HG02610 (cell line): ENCODE results near the gene RANBP17.

Experiments
- ATAC-seq: cut with Tn5 transposase; IDR thresholded peaks from one replicate; pipeline ENCODE4 v1.9.1; 2021; ENCODE audit warnings: mild to moderate bottlenecking, moderate library complexity; ENCODE audit not compliant: unreplicated experiment

Gene RANBP17

GRCh38 chr5:171080186-171080938 lies 218.5 kb downstream of the RANBP17 start:
- ATAC-seq, result no peak

- no peak for ATAC-seq
Observed at GRCh38 chr5:171081319-171081718, 219.5 kb downstream of the RANBP17 start.

GRCh38 chr5:171092194-171092593 lies 230.4 kb downstream of the RANBP17 start:
- ATAC-seq, result no peak

GRCh38 chr5:171093598-171093997 lies 231.8 kb downstream of the RANBP17 start:
- no peak for ATAC-seq

DNA sequence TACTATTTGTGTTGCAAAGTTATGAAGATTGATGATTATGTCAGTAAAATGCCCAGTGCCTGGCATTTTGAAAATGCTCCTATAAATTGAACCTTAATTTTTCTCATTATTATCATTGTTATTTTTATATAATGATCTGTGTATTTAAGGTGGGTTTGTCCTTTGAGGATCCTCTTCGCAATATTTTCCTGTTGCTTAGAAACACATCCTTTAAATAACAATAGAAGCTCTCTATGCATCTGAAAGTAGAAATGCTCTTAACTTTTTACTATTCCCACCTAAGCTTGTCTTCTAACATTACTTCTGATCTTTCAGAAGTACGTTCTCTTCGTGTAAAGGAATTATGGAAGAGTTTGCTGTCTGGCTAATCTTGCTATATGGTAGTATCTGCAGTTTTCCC lies 232.5 kb downstream of the RANBP17 start:
- no peak for ATAC-seq

DNA sequence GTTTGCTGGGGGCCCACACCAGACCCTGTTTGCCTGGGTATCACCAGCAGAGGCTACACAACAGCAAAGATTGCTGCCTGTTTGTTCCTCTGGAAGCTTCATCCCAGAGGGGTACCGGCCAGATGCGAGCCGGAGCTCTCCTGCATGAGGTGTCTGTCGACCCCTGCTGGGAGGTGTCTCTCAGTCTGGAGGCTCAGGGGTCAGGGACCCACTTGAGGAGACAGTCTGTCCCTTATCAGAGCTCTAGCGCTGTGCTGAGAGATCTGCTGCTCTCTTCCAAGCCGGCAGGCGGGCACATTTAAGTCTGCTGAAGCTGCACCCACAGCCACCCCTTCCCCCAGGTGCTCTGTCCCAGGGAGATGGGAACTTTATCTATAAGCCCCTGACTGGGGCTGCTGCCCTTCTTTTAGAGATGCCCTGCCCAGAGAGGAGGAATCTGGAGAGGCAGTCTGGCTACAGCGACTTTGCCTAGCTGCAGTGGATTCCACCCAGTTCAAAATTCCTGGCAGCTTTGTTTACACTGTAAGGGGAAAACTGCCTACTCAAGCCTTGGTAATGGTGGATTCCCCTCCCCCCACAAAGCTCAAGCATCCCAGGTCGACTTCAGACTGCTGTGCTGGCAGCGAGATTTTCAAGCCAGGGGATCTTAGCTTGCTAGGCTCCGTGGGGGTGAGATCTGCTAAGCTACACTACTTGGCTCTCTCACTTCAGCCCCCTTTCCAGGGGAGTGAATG lies 241.2 kb downstream of the RANBP17 start:
- ATAC-seq, result no peak

DNA sequence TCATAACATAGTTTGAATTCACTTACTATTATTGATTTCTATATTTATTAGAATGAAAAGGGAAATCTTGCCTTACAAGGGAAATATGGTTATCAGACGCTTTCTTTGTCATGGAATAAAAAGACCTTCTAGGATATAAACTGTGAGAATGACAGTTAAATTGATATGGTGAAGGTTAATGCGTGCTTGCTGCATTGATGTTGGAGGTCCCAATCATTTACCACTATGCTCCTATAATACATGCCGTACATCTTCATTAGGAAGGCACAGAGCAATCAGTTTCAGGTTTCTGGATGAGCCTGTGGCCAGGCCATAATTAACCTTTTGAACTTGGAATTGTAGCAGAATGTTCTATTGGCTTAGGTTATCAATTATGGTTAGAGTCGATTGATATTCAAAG lies 245.9 kb downstream of the RANBP17 start:
- ATAC-seq, result no peak

DNA sequence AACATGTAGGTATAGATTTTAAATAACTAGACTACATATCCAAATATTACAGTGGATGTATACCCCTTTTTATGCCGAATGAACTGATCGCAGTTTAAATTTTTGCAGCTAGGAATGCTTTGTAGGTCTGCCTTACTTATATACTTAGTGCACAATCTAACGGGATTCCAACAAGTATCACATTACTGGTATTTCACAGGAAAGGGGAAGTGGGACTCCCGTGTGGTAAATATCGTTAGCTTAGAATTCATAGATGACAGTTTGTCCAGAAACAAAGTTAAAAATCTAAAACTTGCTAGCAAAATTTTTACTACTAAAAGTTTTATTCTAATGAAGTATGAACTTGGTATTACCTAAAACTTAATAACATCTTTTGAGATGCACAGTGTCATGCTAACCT lies 253.7 kb downstream of the RANBP17 start:
- no peak for ATAC-seq

GRCh38 chr5:171116719-171117118 lies 254.9 kb downstream of the RANBP17 start:
- no peak for ATAC-seq

- no peak for ATAC-seq
Observed at GRCh38 chr5:171120986-171121622, 259.3 kb downstream of the RANBP17 start.

- ATAC-seq, result no peak
Observed at GRCh38 chr5:171121638-171122037, 259.8 kb downstream of the RANBP17 start.

DNA sequence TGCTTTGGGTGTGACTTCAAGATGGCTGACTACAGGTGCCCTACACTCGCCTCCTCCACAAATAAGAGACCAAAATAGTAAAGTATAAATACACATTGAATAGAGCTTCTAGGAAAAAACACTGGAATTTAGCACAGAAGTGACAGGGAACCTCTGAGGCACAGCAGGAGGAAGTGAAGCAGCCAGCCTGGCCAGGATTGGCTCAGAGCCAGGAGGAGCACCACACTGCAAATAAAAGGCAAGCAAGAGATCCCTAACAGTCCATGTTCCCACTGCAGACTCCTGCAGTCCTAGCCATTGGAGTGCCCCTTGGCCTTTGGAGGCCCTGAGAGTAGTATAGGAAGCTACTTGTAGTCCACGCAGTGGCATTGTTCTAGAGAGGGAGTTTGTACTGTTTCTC lies 260.6 kb downstream of the RANBP17 start:
- no peak for ATAC-seq

DNA sequence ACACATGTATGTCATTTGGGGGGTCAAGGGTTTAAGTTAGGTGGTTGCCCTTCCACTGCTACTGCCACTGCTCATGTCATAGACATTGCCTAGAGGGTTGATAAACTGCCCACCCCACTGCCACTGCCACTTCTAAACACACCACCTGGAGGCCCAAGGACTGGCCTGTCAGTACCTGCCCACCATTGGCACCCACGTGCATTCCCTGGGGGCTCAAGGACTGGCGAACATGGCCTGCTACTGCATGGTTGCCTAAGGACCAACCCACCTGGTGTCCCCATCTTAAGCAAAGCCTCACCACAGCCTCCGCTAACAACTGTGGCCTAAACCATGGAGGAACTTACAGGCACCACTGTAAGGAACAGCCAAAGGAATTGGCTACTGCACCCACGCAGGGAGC lies 261.6 kb downstream of the RANBP17 start:
- no peak for ATAC-seq

DNA sequence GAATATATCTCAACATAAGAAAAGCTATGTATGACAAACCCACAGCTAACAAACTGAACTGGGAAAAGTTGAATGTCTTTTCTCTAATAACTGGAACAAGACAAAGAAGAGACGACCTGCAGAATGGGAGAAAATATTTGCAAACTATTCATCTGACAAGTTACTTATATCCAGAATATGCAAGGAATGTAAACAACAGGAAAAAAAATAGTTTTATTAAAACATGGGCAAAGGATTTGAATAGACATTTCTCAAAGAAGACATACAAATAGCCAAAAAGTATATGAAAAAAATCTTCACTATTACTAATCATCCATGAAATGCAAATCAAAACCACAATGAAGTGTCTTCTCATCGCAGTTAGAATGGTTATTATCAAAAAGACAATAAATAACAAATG lies 265.5 kb downstream of the RANBP17 start:
- ATAC-seq, result no peak

DNA sequence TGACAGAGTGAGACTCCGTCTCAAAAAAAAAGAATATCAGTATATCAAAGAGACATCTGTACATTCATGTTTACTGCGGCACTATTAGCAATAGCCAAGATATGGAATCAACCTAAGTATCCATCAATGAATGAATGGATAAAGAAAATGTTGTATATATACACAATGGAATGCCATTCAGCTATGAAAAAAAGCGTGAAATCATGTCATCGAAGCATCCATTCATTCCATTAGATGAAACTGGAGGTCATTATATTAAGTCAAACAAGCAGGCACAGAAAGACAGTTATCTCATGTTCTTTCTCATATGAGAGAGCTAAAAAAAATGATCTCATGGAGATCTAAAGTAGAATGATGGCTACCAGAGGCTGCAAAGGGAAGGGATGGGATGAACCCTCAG lies 266.3 kb downstream of the RANBP17 start:
- ATAC-seq, result no peak

- no peak for ATAC-seq
Observed at GRCh38 chr5:171129308-171129707, 267.5 kb downstream of the RANBP17 start.

- no peak for ATAC-seq
Observed at GRCh38 chr5:171131497-171131896, 269.7 kb downstream of the RANBP17 start.

DNA sequence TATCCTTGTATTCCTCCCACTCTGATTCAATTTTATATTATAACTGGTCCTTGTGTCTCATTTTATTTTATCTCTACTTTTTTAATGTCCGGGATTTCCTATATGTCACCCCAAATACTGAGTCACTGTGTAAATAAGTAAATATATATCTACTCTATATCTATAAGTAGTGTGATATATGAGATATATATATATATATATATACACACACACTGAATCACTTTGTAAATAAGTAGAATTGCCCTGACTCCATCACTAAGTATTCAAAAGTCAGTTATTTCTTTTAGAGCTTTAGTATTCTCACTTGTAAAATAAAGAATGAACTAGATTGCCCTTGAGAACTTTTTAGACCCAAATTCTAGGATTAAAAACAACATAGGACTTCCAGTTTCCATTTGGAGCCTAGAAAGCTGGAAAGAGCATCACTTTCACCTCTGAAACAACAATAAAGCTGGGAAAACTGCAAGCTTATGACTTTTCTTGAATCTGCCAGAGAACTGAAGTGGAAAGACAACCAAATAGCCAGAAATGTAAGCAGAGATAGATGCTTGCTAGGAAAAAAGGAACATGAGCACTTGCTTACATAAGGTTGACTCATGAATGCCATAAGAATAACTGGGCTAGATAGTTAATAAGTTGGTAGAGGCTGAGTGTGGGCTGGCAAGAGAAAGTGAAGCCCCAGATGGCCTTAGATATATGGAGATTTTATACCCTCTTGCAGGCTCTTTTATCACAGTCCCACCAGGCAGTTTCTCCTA lies 276.1 kb downstream of the RANBP17 start:
- ATAC-seq, result no peak

DNA sequence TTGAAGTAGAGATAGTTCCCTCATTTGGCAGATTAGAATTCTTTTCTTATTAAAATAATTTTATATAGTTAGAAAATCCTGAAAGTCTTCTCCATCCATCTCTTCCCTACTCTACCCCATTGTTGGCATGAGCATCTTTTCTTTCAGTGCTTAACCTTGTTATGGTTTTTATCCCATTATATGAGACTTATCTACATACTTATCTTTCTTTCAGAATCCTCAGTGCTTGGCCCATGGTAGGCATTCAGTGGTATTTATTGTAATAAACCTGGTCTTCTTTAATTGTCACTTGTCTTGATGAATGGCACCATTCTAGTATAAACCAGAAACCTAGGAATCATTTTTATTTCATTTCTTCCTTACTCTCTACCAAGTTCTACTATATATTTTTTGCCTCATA lies 277.4 kb downstream of the RANBP17 start:
- ATAC-seq, result no peak

- ATAC-seq, result no peak
Observed at GRCh38 chr5:171142617-171143016, 280.8 kb downstream of the RANBP17 start.

- ATAC-seq, result no peak
Observed at GRCh38 chr5:171143171-171143570, 281.4 kb downstream of the RANBP17 start.
